K562 (cell line): ENCODE data around the gene PRSS21. TPM values are rescaled to one million over a fixed set of nuclear protein-coding genes. Genes with fewer than 3 reads are reported as not detected.

Experiments used
- ATAC-seq: fragments of 200-7000 bp; cut with Tn5 transposase; 3 replicates; pipeline ENCODE4 v1.9.1; 2020; ENCODE audit warnings: moderate library complexity
- BruUV-seq: library from RNA; stranded (reverse); fragments of 400-500 nt; replicated peaks from 2 replicates; lab custom pipeline; 2021; lab: Mats Ljungman, UMichigan
- CTCF ChIA-PET: fragments of 300-600 bp; formaldehyde crosslinking; extraction: SDS; loops from one replicate; lab custom pipeline; 2021; ENCODE audit warnings: low intra/inter-chr PET ratio; lab: Yijun Ruan, JAX
- POLR2A ChIA-PET: fragments of 300-600, 350-650 bp; sonication (Branson Sonifier 250); formaldehyde crosslinking; extraction: SDS; loops from one replicate; lab custom pipeline; 2021; ENCODE audit warnings: antibody characterized with exemption, inconsistent platforms; lab: Yijun Ruan, JAX
- DNase-seq, 4 experiments: peaks; one replicate each; pipeline versions ENCODE4 v3.0.0 to v3.0.0-alpha.2; 2011 to 2018; ENCODE audit warnings: low spot score in 3 of 4, mixed read lengths in 3 of 4; ENCODE audit errors: extremely low read depth in 1 of 4
- FAIRE-seq: peaks from 2 replicates; lab custom pipeline; 2011; peaks lifted over from hg19 to GRCh38; lab: Jason Lieb, UNC
- H2AFZ ChIP-seq: 2 replicates; pipeline ENCODE4 v1.6.0; 2011; ENCODE audit warnings: low read depth, low read length, control low read depth, inconsistent platforms
- H3K27ac ChIP-seq: fragments of 200-600 bp; 3 replicates; pipeline ENCODE4 v1.8.0; 2011; ENCODE audit warnings: low read depth, mild to moderate bottlenecking, control low read depth, inconsistent platforms, low read length, moderate library complexity, mixed read lengths; ENCODE audit errors: extremely low read depth
- H3K27me3 ChIP-seq, 2 experiments: fragments of 300-600 bp in 1 of 2; 2 replicates in 1 of 2; 3 replicates in 1 of 2; pipeline versions ENCODE4 v1.6.0 to v1.8.0; 2011; ENCODE audit warnings: inconsistent platforms in 2 of 2, low read length in 2 of 2, mild to moderate bottlenecking in 1 of 2, mixed read lengths in 1 of 2, moderate library complexity in 1 of 2; ENCODE audit not compliant: control insufficient read depth in 2 of 2, insufficient read depth in 2 of 2
- H3K36me3 ChIP-seq: fragments of 300-600 bp; 3 replicates; pipeline ENCODE4 v1.8.0; 2011; ENCODE audit warnings: mild to moderate bottlenecking, low read length, inconsistent platforms; ENCODE audit not compliant: control insufficient read depth, insufficient read depth
- H3K4me1 ChIP-seq, 2 experiments: fragments of 200-600 bp in 1 of 2; replicated peaks in 1 of 2; 2 replicates in 1 of 2; 3 replicates in 1 of 2; pipeline versions ENCODE4 v1.5.1 to v1.8.0; 2011; ENCODE audit warnings: inconsistent platforms in 2 of 2, low read length in 2 of 2, mild to moderate bottlenecking in 1 of 2, mixed read lengths in 1 of 2, moderate library complexity in 1 of 2; ENCODE audit not compliant: control insufficient read depth in 2 of 2, insufficient read depth in 2 of 2
- H3K4me2 ChIP-seq: 2 replicates; pipeline ENCODE4 v1.6.1; 2011; ENCODE audit warnings: low read length, control low read depth, inconsistent platforms, mixed read lengths; ENCODE audit not compliant: insufficient read depth
- H3K4me3 ChIP-seq: fragments of 200-600 bp; sonication (generic), shearing (Covaris generic); 2 replicates; pipeline ENCODE4 v1.5.1; 2016; ENCODE audit warnings: control low read depth, inconsistent platforms
- H3K79me2 ChIP-seq: fragments of 200-600 bp; 3 replicates; pipeline ENCODE4 v1.8.0; 2011; ENCODE audit warnings: low read length, inconsistent platforms; ENCODE audit not compliant: control insufficient read depth, insufficient read depth
- H3K9ac ChIP-seq, 2 experiments: 2 replicates each; pipeline versions ENCODE4 v1.6.0 to v1.6.1; 2011; ENCODE audit warnings: low read depth in 2 of 2, low read length in 2 of 2, control low read depth in 1 of 2, inconsistent platforms in 1 of 2, mild to moderate bottlenecking in 1 of 2, mixed read lengths in 1 of 2; ENCODE audit not compliant: insufficient read depth in 1 of 2
- H3K9me1 ChIP-seq: one replicate; pipeline ENCODE4 v1.6.0; 2011; ENCODE audit warnings: inconsistent platforms, mild to moderate bottlenecking, low read length, moderate library complexity; ENCODE audit not compliant: control insufficient read depth, insufficient read depth
- H3K9me3 ChIP-seq: replicated peaks from 2 replicates; pipeline ENCODE4 v1.5.1; 2011; ENCODE audit warnings: low read depth, low read length, inconsistent platforms; ENCODE audit not compliant: control insufficient read depth, insufficient read depth
- H4K20me1 ChIP-seq: replicated peaks from 2 replicates; pipeline ENCODE4 v1.6.1; 2011; ENCODE audit warnings: low read length, inconsistent platforms, mixed read lengths; ENCODE audit not compliant: control insufficient read depth, insufficient read depth
- GATAD2B ChIP-seq: fragments of 450-650 bp; IDR thresholded peaks from 2 replicates; pipeline ENCODE4 v1.6.1; 2017; ENCODE audit warnings: mild to moderate bottlenecking, borderline replicate concordance
- HDAC3 ChIP-seq: fragments of 450-650 bp; IDR thresholded peaks from 2 replicates; pipeline ENCODE4 v1.6.1; 2018; ENCODE audit warnings: borderline replicate concordance, mild to moderate bottlenecking, moderate library complexity; ENCODE audit not compliant: partially characterized antibody
- ZBTB43 ChIP-seq: sonication (generic); formaldehyde crosslinking; IDR thresholded peaks from 2 replicates; pipeline ENCODE4 v1.8.0; 2023; ENCODE audit warnings: mild to moderate bottlenecking, missing genetic modification reagents
- ZBTB5 ChIP-seq: fragments of 450-650 bp; IDR thresholded peaks from 2 replicates; pipeline ENCODE4 v1.6.1; 2017; ENCODE audit warnings: antibody characterized with exemption
- ZNF324 ChIP-seq: fragments of 250-450 bp; sonication (Bioruptor Pico); IDR thresholded peaks from 2 replicates; pipeline ENCODE4 v1.4.0; 2020; ENCODE audit warnings: mild to moderate bottlenecking
- WGBS: fragments of 100-300 bp; shearing (Covaris generic); methylation state at CpG from one replicate; pipeline ENCODE4 v1.1.6; 2016; ENCODE audit warnings: low coverage, mixed read lengths; ENCODE audit not compliant: insufficient coverage; ENCODE audit errors: missing lambda C conversion rate; 5-methylcytosine and 5-hydroxymethylcytosine counted together
- in situ Hi-C: fragments of 300-500 bp; cut with MboI; formaldehyde crosslinking; loops from 4 replicates; pipeline ENCODE4 v1.15.0; 2018; ENCODE audit warnings: inconsistent platforms, mixed read lengths
- intact Hi-C: fragments of 100-400 bp; cut with micrococcal nuclease; formaldehyde crosslinking; loops from 2 replicates; pipeline ENCODE4 v1.14.2; 2022
- polyA plus RNA-seq, 8 experiments: library from polyadenylated mRNA; depleted of rRNA in 4 of 8; stranded (reverse) in 5 of 8; unstranded in 3 of 8; fragments of >200 nt; fragmentation: Nextera tagmentation in 2 of 8; fragmentation: Illumina TruSeq in 1 of 8; extraction: Ambion mirVana in 2 of 8; extraction: Trizol in 1 of 8; gene quantifications; 2 replicates each; pipeline versions ENCODE4 v1.2.1 to v1.2.3, GENCODE V29; 2011 to 2014; ENCODE audit warnings: inconsistent platforms in 1 of 8, missing spikeins in 1 of 8
- total RNA-seq, 7 experiments: library from RNA; depleted of rRNA in 6 of 7; stranded (reverse); fragments of >200 nt in 6 of 7; fragmentation: Illumina TruSeq in 2 of 7; extraction: Trizol in 2 of 7; gene quantifications; 2 replicates each; pipeline versions ENCODE4 v1.2.1 to v1.2.3, GENCODE V29; 2011 to 2021; ENCODE audit warnings: low replicate concordance in 1 of 7

The PRSS21 gene
- total and polyA plus RNA-seq, 9 of the 15 experiments (the other 6 are each of a cell fraction or from before 2014, with no cell fraction given): 12.1 to 121 (median 61.3) TPM

DNA sequence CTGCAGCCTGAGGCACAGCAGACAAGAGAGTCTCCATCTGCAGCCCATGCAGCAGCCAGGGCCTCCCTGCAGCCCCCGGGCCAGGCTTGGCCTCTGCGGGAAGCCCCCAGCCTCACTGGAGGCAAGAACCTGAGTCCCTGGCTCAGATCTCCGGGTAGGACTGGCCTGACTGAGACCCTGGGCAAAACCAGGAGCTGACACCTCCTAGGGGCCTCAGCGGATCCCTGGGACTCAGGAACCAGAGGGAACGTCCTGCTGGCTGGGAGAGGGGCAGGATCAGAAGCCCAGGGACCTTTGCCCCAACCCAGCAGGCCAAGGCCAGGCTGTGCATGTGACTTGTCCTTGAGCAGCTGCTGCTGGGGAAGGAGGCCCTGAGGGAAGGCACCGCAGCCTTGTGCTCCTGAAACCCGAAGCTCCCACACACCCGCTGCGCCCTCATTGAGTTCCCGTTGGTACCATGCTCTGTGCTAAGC is 1.7 kb upstream of the PRSS21 start:
- no peak overlapping the region for H3K4me2 ChIP-seq
- H3K9me3 ChIP-seq: no peaks in the 10 kb centered on the region
- no TSS peak for BruUV-seq
- TF ChIP-seq ZNF324 (CRISPR knock-in tag): no peak
- no peak for TF ChIP-seq ZBTB43 (CRISPR knock-in tag)
- TF ChIP-seq ZBTB5: no peak
- TF ChIP-seq GATAD2B: no peak
- no peak for TF ChIP-seq HDAC3
- H3K79me2 ChIP-seq: peaks cover 28% of the 10 kb centered on the region
- DNase-seq (no peak), ATAC-seq (no peak), FAIRE-seq (no peak)
- peaks cover 0 to 11% of the 10 kb centered on the region in 2 experiments; a peak in 2 of 5 replicates for H3K27me3 ChIP-seq
- intact Hi-C loops (loop anchor here (5.0 kb wide), 1 partner anchor 38 kb away; the partner anchor contains the start of gene ELOB), in situ Hi-C loops (no loop called here)
- peaks cover 22% of the 10 kb centered on the region; the same call in 2 of the 3 replicates for H3K36me3 ChIP-seq
- no peak overlapping the region for H3K4me3 ChIP-seq
- WGBS: 82% methylated on average over 10 of the region's 10 CpGs
- ChIA-PET CTCF (no interaction called here), POLR2A (interaction anchor here (0.6 to 1.9 kb wide), 2 partner anchors 51 to 110 kb away, joined by 3 to 4 read pairs; no protein-coding TSS in a partner anchor)
- H2AFZ ChIP-seq: no peak overlapping the region
- no peak overlapping the region for H3K27ac ChIP-seq
- peak overlapping the region in 1 of 2 experiments; percentile 59; a peak in 1 of 4 replicates for H3K9ac ChIP-seq
- H3K4me1 ChIP-seq: peaks cover 17 to 58% of the 10 kb centered on the region in 2 experiments; a peak in 4 of 5 replicates
- H4K20me1 ChIP-seq: no peaks in the 10 kb centered on the region
- H3K9me1 ChIP-seq: no peaks in the 10 kb centered on the region
